Endometrium (tissue), 2 donors: Measurements from ENCODE around the gene CAND1.
A peak's percentile ranks its signal among the peaks of the same experiment; 100 is the strongest.

Experiments used
- FAIRE-seq: peaks from 2 replicates; lab custom pipeline; 2012; peaks lifted over from hg19 to GRCh38; lab: Jason Lieb, UNC
- donor health status: control.
- donor health status: control.

The CAND1 gene

GRCh38 chr12:67268896-67269632 is at the start of gene CAND1:
TSS of gene CAND1 (plus strand) at chr12:67269358. CDS start at chr12:67269718, 360 bp downstream.
- FAIRE-seq, result peak; percentile 95

DNA sequence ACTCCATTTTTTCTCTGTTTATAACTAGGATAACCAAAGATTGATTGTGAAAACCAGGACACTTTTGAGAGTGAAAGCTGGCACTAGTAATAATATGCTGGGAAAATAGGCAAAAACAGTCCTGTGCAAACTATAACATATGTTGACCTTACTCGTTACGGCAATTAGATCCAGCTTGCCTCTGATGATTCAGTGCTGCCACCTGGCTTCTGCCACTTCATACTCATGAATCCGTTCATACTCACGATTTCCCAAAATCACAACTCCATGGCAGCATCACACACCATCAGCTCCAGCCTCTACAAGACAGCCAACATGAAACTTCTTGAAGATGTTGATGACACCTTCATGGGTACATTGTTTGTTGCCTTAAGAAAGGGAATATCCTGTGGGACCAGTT is 49.1 kb upstream of the CAND1 start:
- FAIRE-seq, result no peak

GRCh38 chr12:67222302-67222701 is 46.9 kb upstream of the CAND1 start:
- FAIRE-seq, result no peak

- FAIRE-seq, result no peak
Measured at GRCh38 chr12:67223225-67223624, 45.9 kb upstream of the CAND1 start.

GRCh38 chr12:67237231-67237630 is 31.9 kb upstream of the CAND1 start:
- FAIRE-seq, result no peak

DNA sequence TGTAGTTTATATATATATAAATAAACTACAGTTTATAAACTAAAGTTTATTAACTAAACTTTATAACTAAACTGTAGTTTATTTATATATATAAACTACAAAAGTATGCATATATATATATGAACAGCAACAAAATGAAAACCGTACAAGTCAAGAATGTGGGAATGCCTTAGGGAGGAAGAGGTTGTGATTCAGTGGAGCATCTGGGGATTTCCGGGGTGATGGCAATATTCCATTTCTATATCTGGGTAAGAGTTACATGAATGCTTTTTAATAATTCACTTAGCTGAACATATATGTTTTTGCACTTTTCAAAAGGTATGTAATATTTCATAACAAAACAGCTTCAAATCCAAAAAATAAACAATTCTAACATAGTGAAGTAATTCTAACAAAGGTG is 30.1 kb upstream of the CAND1 start:
- no peak for FAIRE-seq

GRCh38 chr12:67241482-67241881 is 27.7 kb upstream of the CAND1 start:
- no peak for FAIRE-seq

GRCh38 chr12:67243260-67243659 is 25.9 kb upstream of the CAND1 start:
- no peak for FAIRE-seq

DNA sequence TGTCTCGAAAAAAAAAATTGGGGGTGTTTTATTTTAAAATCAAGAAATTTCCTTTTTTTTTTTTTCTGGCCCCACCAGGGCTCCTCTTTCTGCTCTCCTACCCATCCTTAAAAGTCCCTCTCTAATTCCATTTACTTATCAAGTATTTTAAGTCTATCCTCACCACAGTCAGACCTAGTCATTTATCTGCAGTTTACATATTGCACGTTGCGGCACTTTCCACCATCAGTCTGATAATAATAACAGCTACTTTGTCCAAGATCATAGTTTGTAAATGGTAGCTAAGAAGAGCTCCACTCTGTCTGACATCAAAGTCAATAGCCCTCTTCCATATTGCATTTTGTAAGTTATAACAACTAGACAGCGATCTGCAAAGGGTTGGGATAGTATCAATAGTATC is 23.6 kb upstream of the CAND1 start:
- no peak for FAIRE-seq

DNA sequence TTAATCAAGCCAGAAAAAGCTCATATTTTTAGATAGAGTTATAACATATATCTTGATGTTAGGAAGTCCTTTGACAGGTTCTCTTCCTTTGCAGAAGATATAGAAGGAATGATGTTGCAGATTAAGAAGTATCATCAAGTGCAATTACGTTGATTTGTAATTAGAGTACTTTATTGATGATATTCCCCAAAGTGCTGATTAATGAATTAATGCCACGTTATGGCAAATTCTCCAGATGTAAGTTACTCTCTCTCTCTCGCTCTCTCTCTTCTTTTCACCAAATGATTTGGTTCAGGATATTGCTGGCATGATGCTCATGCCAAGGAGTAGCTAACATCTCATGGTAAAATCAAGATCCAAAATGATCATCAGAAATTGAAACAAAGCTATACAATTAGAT is 18.1 kb upstream of the CAND1 start:
- no peak for FAIRE-seq

- no peak for FAIRE-seq
Measured at GRCh38 chr12:67254372-67255026, 14.7 kb upstream of the CAND1 start.

DNA sequence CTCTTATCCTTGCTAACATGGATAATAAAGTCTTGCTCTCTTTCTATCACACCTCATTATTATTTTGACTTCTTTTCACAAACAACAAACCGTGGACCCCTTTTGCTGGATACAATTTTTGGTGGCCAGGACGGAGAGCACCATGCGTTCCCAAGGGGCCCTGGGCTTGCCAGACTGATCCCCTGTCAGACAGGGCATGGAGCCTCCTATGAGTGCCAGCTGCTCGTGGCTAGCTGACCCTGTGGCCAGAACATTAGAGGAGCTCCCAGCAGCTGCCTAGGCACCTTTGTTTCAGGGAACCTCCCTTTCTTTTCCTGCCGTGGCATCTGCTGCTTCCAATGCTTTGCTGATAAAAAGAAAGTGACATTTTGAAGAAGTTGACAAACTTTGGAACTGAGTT is 12.5 kb upstream of the CAND1 start:
- no peak for FAIRE-seq

- FAIRE-seq, result no peak
Measured at GRCh38 chr12:67263471-67263870, 5.7 kb upstream of the CAND1 start.

GRCh38 chr12:67268335-67268895 is 743 bp upstream of the CAND1 start:
- FAIRE-seq, result no peak

DNA sequence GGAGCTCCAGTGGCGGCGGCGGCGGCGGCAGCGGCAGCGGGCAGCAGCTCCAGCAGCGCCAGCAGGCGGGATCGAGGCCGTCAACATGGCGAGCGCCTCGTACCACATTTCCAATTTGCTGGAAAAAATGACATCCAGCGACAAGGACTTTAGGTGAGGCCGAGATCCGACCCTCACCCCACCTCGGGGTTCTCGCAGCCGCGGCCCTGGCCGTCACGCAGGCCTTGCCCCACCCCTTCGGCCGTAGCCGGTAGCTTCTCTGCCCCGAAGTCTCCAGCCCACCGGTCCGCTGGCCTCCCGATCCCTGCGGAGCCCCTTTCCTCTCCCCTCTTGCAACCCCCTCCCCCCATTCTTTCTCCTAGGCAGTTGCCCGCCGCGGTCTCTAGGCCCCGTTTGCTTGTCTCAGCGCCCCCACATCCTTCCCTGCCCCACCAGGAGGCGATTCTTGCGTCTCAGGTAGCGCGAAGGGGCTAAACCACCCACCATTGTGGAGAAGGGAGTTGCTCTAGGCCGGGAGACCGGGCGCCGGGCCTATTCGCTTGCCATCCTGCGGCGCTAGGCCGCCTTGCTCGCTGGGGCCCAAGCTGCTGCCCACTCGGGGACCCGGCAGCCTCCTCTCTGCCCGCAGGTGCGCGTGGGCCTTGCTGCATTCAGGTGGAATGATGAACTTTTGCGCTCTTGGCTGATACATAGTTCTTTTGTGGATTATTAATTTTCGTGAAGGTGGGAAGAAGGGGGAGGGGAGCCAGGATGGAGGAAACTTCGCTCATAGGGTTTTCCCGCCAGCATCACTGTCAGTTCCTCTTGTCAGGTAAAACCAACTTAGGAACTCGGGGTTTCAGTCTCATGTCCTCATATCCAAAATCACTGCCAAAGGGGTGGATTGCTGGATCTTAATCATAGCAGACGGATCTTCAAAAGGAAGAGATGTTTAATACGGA is 745 bp downstream of the CAND1 start:
- no peak for FAIRE-seq

DNA sequence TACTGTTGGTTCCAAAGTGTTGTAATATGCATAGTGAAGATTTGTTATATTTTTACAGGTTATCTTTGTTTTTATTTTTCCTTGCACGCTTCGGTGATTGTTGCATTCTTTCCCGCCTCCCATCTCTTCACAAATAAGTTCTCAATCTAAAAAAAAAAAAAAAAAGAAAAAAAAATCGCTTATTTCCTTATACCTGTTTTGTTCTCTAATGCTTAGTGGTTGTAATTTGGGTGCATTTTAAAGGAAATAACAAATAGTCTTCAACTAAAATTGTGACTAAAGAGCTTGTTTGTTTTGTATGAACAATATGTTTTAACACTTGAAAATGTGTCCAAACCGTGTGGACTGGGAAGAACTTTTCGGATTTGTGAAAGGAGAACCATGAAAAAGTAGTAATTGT is 1.5 kb downstream of the CAND1 start:
- FAIRE-seq, result peak; percentile 23

- FAIRE-seq, result no peak
Measured at GRCh38 chr12:67271976-67272375, 2.8 kb downstream of the CAND1 start.

- no peak for FAIRE-seq
Measured at GRCh38 chr12:67274186-67274585, 5.0 kb downstream of the CAND1 start.

DNA sequence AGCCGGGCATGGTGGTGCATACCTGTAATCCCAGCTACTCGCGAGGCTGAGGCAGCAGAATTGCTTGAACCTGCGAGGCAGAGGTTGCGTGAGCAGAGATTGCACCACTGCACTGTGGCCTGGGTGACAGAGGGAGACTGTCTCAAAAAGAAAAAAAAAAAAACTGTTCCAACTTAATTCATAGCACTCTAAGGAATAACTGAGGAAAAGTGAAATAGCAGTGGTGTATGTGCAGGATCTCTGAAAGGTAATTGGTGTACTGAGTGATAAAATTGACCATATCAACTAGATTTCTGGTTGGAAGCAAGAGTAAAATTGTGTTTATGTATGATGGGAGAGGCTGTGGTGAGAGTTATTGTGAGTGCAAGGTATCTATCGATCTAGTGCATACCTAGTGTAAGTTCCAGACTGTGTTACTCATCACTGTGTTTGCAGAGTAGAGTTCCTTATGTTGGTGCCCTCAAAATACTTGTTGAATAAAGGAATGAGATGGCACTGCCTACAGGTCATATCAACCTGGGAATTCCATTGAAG is 6.3 kb downstream of the CAND1 start:
- no peak for FAIRE-seq

DNA sequence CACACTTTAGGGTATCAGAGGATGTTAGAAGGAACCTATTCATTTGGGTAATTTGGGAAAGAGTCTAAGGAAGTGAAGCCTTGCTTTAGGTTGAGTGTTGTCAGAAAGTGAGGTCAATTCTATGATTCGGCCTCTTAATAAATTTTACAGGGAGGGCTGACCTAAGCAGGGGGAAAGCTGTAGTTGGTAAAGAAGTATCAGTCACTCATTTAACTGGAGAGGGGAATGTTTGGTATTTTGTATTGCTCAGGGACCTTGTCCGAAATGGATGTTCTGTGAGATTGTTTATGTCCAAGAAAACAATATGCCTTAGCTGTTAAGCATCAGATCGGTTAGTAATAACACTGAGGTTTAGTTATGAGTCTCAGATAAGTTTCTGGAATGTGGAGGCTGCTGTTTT is 7.3 kb downstream of the CAND1 start:
- no peak for FAIRE-seq

DNA sequence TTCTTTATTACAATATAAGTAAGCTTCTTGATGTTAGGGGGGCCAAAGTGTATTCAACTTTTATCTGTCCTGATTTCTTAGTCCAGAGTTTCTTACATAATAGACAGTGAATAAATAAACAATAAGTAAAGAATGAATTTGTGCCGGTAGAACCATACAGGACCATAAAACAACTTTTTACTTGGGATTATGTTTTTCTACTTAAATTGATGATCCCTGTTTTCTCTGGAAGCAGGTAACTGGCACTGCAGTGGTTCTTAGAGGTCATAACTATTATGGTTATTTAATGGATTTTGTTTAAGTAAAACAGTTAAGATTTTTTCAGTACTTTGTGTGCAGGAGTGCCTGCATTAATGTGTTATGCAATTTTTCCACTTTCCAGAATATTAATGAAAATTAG is 10.5 kb downstream of the CAND1 start:
- no peak for FAIRE-seq

- FAIRE-seq, result no peak
Measured at GRCh38 chr12:67280088-67280487, 10.9 kb downstream of the CAND1 start.
